ENCODE measurements around the gene MRPL17. TPM values are rescaled to one million over a fixed set of nuclear protein-coding genes. Genes with fewer than 3 reads are reported as not detected.

The MRPL17 gene
- total RNA-seq, 1 experiment from 2014 or later: 78.1 TPM

- ChIA-PET CTCF (interaction anchor here (0.6 kb wide), 1 partner anchor 136 kb away, joined by 4 read pairs; no protein-coding TSS in a partner anchor), POLR2A (ENCODE audit: unreplicated experiment) (interaction anchor here (0.6 kb wide), 1 partner anchor 26 kb away, joined by 6 read pairs; no protein-coding TSS in a partner anchor)
- DNase-seq: no peak
- BruUV-seq (replicated peaks): no TSS peak
- H2AFZ ChIP-seq (ENCODE audit: low read length): no peak overlapping the region
- H3K9me3 ChIP-seq (ENCODE audit: low read length): no peaks in the 10 kb centered on the region
- no peak overlapping the region for H3K4me2 ChIP-seq (ENCODE audit: low read length)
- H3K27me3 ChIP-seq (ENCODE audit: low read length): no peaks in the 10 kb centered on the region
- H3K27ac ChIP-seq (ENCODE audit: low read length): no peak overlapping the region
- H3K4me3 ChIP-seq (ENCODE audit: low read length): no peak overlapping the region
- intact Hi-C loops (cut with micrococcal nuclease): loop anchor here (5.0 kb wide), 3 partner anchors 54 to 229 kb away; partner anchors contain the start of gene TAF10
- H4K20me1 ChIP-seq (ENCODE audit: low read length): no peaks in the 10 kb centered on the region
- no peaks in the 10 kb centered on the region for H3K79me2 ChIP-seq (ENCODE audit: low read length)
- H3K9me2 ChIP-seq (replicated peaks; ENCODE audit: low read length): no peaks in the 10 kb centered on the region
- H3K4me1 ChIP-seq (ENCODE audit: insufficient read depth, low read length): no peaks in the 10 kb centered on the region
- no peaks in the 10 kb centered on the region for H3K36me3 ChIP-seq (ENCODE audit: low read depth, low read length)
- no peaks in the 10 kb centered on the region for H3F3A ChIP-seq (ENCODE audit: low read length, unreplicated experiment)
- TF ChIP-seq EZH2 (IDR thresholded peaks at IDR 0.05; ENCODE audit: low read length, unreplicated experiment) (no peak), EZH2phosphoT487 (IDR thresholded peaks at IDR 0.05; ENCODE audit: borderline replicate concordance, low read length) (no peak), CTCF (conservative IDR thresholded peaks at IDR 0.05; ENCODE audit: low read depth, low read length) (no peak)
- no peak for ATAC-seq
- no peak overlapping the region for H3K9ac ChIP-seq (ENCODE audit: low read length)
Observed at GRCh38 chr11:6666302-6667183, 16.6 kb downstream of the MRPL17 start.

GRCh38 chr11:6664551-6664950 lies 18.6 kb downstream of the MRPL17 start:
- Histone ChIP-seq H3K4me3 (ENCODE audit: low read length) (no peak overlapping the region), H3K9me3 (ENCODE audit: low read length) (no peaks in the 10 kb centered on the region), H3K4me1 (ENCODE audit: insufficient read depth, low read length) (no peaks in the 10 kb centered on the region), H4K20me1 (ENCODE audit: low read length) (no peaks in the 10 kb centered on the region), H3K27ac (ENCODE audit: low read length) (no peak overlapping the region), H3K79me2 (ENCODE audit: low read length) (no peaks in the 10 kb centered on the region), H3K36me3 (ENCODE audit: low read depth, low read length) (no peaks in the 10 kb centered on the region), H3K9me2 (replicated peaks; ENCODE audit: low read length) (no peaks in the 10 kb centered on the region), H3K9ac (ENCODE audit: low read length) (no peak overlapping the region), H3K27me3 (ENCODE audit: low read length) (no peaks in the 10 kb centered on the region), H2AFZ (ENCODE audit: low read length) (no peak overlapping the region), H3F3A (ENCODE audit: low read length, unreplicated experiment) (no peaks in the 10 kb centered on the region), H3K4me2 (ENCODE audit: low read length) (no peak overlapping the region)
- ATAC-seq (no peak), DNase-seq (no peak)
- ChIA-PET CTCF (no interaction called here), POLR2A (ENCODE audit: unreplicated experiment) (no interaction called here)
- intact Hi-C loops (cut with micrococcal nuclease): no loop called here
- no peak for TF ChIP-seq CTCF (conservative IDR thresholded peaks at IDR 0.05; ENCODE audit: low read depth, low read length)
- TF ChIP-seq EZH2 (IDR thresholded peaks at IDR 0.05; ENCODE audit: low read length, unreplicated experiment): no peak
- TF ChIP-seq EZH2phosphoT487 (IDR thresholded peaks at IDR 0.05; ENCODE audit: borderline replicate concordance, low read length): no peak
- BruUV-seq (replicated peaks): no TSS peak
